ENCODE results near the gene SYT14.

DNA sequence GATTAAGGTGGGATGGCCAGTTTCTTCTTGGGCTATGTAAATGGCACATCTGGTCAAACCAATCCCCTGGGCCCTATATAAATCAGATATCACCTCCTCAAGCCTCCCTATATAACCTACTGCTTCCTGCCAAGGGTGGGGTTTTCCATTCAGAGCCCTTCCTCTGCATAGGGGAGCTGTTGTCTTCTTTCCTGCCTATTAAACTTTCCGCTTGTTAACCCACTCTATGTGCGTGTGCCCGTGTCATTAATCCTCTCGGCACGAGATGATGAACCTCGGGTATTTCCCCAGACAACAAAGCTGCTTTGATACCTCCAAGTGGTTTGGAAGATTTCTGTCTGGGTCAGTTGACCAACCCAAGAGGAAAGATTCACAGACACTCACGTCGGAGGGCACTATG, 275.3 kb downstream of the SYT14 start:
- TF ChIP-seq, protein P1, sequence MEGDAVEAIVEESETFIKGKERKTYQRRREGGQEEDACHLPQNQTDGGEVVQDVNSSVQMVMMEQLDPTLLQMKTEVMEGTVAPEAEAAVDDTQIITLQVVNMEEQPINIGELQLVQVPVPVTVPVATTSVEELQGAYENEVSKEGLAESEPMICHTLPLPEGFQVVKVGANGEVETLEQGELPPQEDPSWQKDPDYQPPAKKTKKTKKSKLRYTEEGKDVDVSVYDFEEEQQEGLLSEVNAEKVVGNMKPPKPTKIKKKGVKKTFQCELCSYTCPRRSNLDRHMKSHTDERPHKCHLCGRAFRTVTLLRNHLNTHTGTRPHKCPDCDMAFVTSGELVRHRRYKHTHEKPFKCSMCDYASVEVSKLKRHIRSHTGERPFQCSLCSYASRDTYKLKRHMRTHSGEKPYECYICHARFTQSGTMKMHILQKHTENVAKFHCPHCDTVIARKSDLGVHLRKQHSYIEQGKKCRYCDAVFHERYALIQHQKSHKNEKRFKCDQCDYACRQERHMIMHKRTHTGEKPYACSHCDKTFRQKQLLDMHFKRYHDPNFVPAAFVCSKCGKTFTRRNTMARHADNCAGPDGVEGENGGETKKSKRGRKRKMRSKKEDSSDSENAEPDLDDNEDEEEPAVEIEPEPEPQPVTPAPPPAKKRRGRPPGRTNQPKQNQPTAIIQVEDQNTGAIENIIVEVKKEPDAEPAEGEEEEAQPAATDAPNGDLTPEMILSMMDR (IDR thresholded peaks at IDR 0.05): no peak
- no peak for TF ChIP-seq POLR2A (IDR thresholded peaks at IDR 0.05)

Measured in thyroid gland (tissue), 4 donors.